HepG2 (cell line): ENCODE results near the gene SCYL1. TPM values are rescaled to one million over a fixed set of nuclear protein-coding genes. Genes with fewer than 3 reads are reported as not detected.

ENCODE experiments used
- CBX2 ChIP-seq, 2 experiments: fragments of 200-600 bp in 1 of 2; sonication (generic); formaldehyde crosslinking in 1 of 2; IDR thresholded peaks; 2 replicates each; pipeline versions ENCODE4 v1.7.0 to v1.8.1; 2018 to 2022; ENCODE audit warnings: low read depth in 2 of 2, low read length in 1 of 2, mild to moderate bottlenecking in 1 of 2, missing genetic modification reagents in 1 of 2
- CENPT ChIP-seq: sonication (generic); formaldehyde crosslinking; IDR thresholded peaks from 2 replicates; pipeline ENCODE4 v1.8.0; 2022; ENCODE audit warnings: low read depth, mild to moderate bottlenecking, moderate library complexity, missing genetic modification reagents
- CERS6 ChIP-seq: sonication (generic); formaldehyde crosslinking; IDR thresholded peaks from 2 replicates; pipeline ENCODE4 v1.5.0; 2020; ENCODE audit warnings: missing genetic modification reagents
- GFI1 ChIP-seq: sonication (generic); formaldehyde crosslinking; IDR thresholded peaks from 2 replicates; pipeline ENCODE4 v1.5.0; 2020; ENCODE audit warnings: missing genetic modification reagents, mild to moderate bottlenecking, borderline replicate concordance
- JUND ChIP-seq: sonication (generic); formaldehyde crosslinking; IDR thresholded peaks from 2 replicates; pipeline ENCODE4 v1.8.0; 2022; ENCODE audit warnings: mild to moderate bottlenecking, missing genetic modification reagents
- KMT2A ChIP-seq: sonication (generic); formaldehyde crosslinking; IDR thresholded peaks from 2 replicates; pipeline ENCODE4 v1.4.0; 2020; ENCODE audit warnings: missing genetic modification reagents
- MTF1 ChIP-seq: sonication (generic); formaldehyde crosslinking; IDR thresholded peaks from 2 replicates; pipeline ENCODE4 v1.5.0; 2020; ENCODE audit warnings: missing genetic modification reagents
- PHB2 ChIP-seq: fragments of 450-650 bp; IDR thresholded peaks from 2 replicates; pipeline ENCODE4 v1.6.1; 2018; ENCODE audit not compliant: partially characterized antibody
- POLR2AphosphoS2 ChIP-seq: IDR thresholded peaks from 2 replicates; pipeline ENCODE4 v1.6.1; 2011; ENCODE audit warnings: low read depth, low read length, improper control_type of control experiment
- POLR2AphosphoS5 ChIP-seq: IDR thresholded peaks from 2 replicates; pipeline ENCODE4 v1.6.1; 2012; ENCODE audit warnings: low read depth, low read length
- RCOR2 ChIP-seq: IDR thresholded peaks from 2 replicates; pipeline ENCODE4 v1.6.1; 2016; ENCODE audit warnings: missing biosample characterization, missing genetic modification reagents
- REPIN1 ChIP-seq: sonication (generic); formaldehyde crosslinking; IDR thresholded peaks from 2 replicates; pipeline ENCODE4 v1.8.0; 2022; ENCODE audit warnings: missing genetic modification reagents, low read depth, mild to moderate bottlenecking, borderline replicate concordance
- RFXANK ChIP-seq: IDR thresholded peaks from 2 replicates; pipeline ENCODE4 v1.6.1; 2016
- SRF ChIP-seq: IDR thresholded peaks from 2 replicates; pipeline ENCODE4 v1.6.1; 2011; ENCODE audit warnings: mild to moderate bottlenecking, low read depth, low read length, moderate library complexity
- ZFP36L2 ChIP-seq: sonication (generic); formaldehyde crosslinking; IDR thresholded peaks from 2 replicates; pipeline ENCODE4 v1.4.0; 2020; ENCODE audit warnings: missing genetic modification reagents
- ZFP82 ChIP-seq: sonication (generic); formaldehyde crosslinking; IDR thresholded peaks from 2 replicates; pipeline ENCODE4 v1.5.1; 2020; ENCODE audit warnings: mild to moderate bottlenecking, missing genetic modification reagents, borderline replicate concordance
- ZFY ChIP-seq: sonication (generic); formaldehyde crosslinking; IDR thresholded peaks from 2 replicates; pipeline ENCODE4 v1.4.0; 2020; ENCODE audit warnings: missing genetic modification reagents
- ZNF10 ChIP-seq: sonication (generic); formaldehyde crosslinking; IDR thresholded peaks from 2 replicates; pipeline ENCODE4 v1.4.0; 2020; ENCODE audit warnings: mild to moderate bottlenecking, low read depth, missing genetic modification reagents, borderline replicate concordance
- ZNF3 ChIP-seq: IDR thresholded peaks from 2 replicates; pipeline ENCODE4 v1.7.0; 2017; ENCODE audit warnings: inconsistent platforms
- ZNF709 ChIP-seq: sonication (generic); formaldehyde crosslinking; IDR thresholded peaks from 2 replicates; pipeline ENCODE4 v1.5.0; 2020; ENCODE audit warnings: mild to moderate bottlenecking, missing genetic modification reagents
- ZNF780A ChIP-seq: sonication (generic); formaldehyde crosslinking; IDR thresholded peaks from 2 replicates; pipeline ENCODE4 v1.8.0; 2022; ENCODE audit warnings: mild to moderate bottlenecking, missing genetic modification reagents, moderate library complexity
- polyA plus RNA-seq, 8 experiments: library from polyadenylated mRNA; depleted of rRNA in 3 of 8; stranded (reverse) in 7 of 8; unstranded in 1 of 8; fragments of >200 nt; fragmentation: Illumina TruSeq in 4 of 8; extraction: Trizol in 4 of 8; gene quantifications; 2 replicates each; pipeline versions ENCODE4 v1.2.1 to v1.2.3, GENCODE V29; 2011 to 2016; ENCODE audit warnings: low read depth in 4 of 8, missing spikeins in 1 of 8, mixed read lengths in 1 of 8; ENCODE audit not compliant: insufficient read depth in 1 of 8
- total RNA-seq, 5 experiments: library from RNA; depleted of rRNA; stranded (reverse); fragments of >200 nt; fragmentation: Illumina TruSeq; extraction: Trizol; gene quantifications; 2 replicates each; pipeline ENCODE4 v1.2.3, GENCODE V29; 2016; ENCODE audit warnings: low read depth in 1 of 5
- TF ChIP-seq, protein P1 (sequence below): sonication (generic); formaldehyde crosslinking; IDR thresholded peaks from 2 replicates; pipeline ENCODE4 v1.4.0; 2020; ENCODE audit warnings: mild to moderate bottlenecking, missing genetic modification reagents, borderline replicate concordance
- TF ChIP-seq, protein P2 (sequence below): sonication (generic); formaldehyde crosslinking; IDR thresholded peaks from 2 replicates; pipeline ENCODE4 v1.4.0; 2020; ENCODE audit warnings: missing genetic modification reagents, borderline replicate concordance
- TF ChIP-seq, protein P3 (sequence below): sonication (generic); formaldehyde crosslinking; IDR thresholded peaks from 2 replicates; pipeline ENCODE4 v1.4.0; 2020; ENCODE audit warnings: missing genetic modification reagents, borderline replicate concordance

SCYL1 gene
- total and polyA plus RNA-seq, 2 of the 13 experiments (the other 11 are each of a cell fraction or from before 2014, with no cell fraction given) = 65.9 to 103 TPM

GRCh38 chr11:65503949-65504673 is 20.8 kb upstream of the SCYL1 start (continued):
- TF ChIP-seq, protein P1, sequence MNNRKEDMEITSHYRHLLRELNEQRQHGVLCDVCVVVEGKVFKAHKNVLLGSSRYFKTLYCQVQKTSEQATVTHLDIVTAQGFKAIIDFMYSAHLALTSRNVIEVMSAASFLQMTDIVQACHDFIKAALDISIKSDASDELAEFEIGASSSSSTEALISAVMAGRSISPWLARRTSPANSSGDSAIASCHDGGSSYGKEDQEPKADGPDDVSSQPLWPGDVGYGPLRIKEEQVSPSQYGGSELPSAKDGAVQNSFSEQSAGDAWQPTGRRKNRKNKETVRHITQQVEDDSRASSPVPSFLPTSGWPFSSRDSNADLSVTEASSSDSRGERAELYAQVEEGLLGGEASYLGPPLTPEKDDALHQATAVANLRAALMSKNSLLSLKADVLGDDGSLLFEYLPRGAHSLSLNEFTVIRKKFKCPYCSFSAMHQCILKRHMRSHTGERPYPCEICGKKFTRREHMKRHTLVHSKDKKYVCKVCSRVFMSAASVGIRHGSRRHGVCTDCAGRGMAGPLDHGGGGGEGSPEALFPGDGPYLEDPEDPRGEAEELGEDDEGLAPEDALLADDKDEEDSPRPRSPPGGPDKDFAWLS (CRISPR knock-in tag) = no peak
- TF ChIP-seq MTF1 (CRISPR knock-in tag) (no peak), ZFY (no peak), PHB2 (no peak), CERS6 (CRISPR knock-in tag) (no peak), ZFP82 (CRISPR knock-in tag) (no peak), SRF (0 out of 2 replicates have a peak, but pooled peaks have one; percentile 24), ZNF3 (CRISPR knock-in tag) (no peak), KMT2A (CRISPR knock-in tag) (no peak), RCOR2 (CRISPR knock-in tag) (no peak), ZFP36L2 (CRISPR knock-in tag) (no peak), ZNF709 (CRISPR knock-in tag) (no peak), CBX2 (IDR thresholded peaks at IDR 0.05; ENCODE audit: low read depth, low read length) (no peak), CBX2 (CRISPR knock-in tag; IDR thresholded peaks at IDR 0.05; ENCODE audit: low read depth) (no peak), RFXANK (CRISPR knock-in tag) (no peak), GFI1 (CRISPR knock-in tag) (no peak), ZNF10 (CRISPR knock-in tag) (no peak), REPIN1 (CRISPR knock-in tag) (no peak), CENPT (CRISPR knock-in tag) (no peak), ZNF780A (no peak), POLR2AphosphoS5 (no peak; the same call in 1 of the 2 replicates), POLR2AphosphoS2 (no peak; the same call in none of the 2 replicates), JUND (CRISPR knock-in tag) (no peak)
- TF ChIP-seq, protein P2, sequence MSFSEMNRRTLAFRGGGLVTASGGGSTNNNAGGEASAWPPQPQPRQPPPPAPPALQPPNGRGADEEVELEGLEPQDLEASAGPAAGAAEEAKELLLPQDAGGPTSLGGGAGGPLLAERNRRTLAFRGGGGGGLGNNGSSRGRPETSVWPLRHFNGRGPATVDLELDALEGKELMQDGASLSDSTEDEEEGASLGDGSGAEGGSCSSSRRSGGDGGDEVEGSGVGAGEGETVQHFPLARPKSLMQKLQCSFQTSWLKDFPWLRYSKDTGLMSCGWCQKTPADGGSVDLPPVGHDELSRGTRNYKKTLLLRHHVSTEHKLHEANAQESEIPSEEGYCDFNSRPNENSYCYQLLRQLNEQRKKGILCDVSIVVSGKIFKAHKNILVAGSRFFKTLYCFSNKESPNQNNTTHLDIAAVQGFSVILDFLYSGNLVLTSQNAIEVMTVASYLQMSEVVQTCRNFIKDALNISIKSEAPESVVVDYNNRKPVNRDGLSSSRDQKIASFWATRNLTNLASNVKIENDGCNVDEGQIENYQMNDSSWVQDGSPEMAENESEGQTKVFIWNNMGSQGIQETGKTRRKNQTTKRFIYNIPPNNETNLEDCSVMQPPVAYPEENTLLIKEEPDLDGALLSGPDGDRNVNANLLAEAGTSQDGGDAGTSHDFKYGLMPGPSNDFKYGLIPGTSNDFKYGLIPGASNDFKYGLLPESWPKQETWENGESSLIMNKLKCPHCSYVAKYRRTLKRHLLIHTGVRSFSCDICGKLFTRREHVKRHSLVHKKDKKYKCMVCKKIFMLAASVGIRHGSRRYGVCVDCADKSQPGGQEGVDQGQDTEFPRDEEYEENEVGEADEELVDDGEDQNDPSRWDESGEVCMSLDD (CRISPR knock-in tag) = no peak
- TF ChIP-seq, protein P3, sequence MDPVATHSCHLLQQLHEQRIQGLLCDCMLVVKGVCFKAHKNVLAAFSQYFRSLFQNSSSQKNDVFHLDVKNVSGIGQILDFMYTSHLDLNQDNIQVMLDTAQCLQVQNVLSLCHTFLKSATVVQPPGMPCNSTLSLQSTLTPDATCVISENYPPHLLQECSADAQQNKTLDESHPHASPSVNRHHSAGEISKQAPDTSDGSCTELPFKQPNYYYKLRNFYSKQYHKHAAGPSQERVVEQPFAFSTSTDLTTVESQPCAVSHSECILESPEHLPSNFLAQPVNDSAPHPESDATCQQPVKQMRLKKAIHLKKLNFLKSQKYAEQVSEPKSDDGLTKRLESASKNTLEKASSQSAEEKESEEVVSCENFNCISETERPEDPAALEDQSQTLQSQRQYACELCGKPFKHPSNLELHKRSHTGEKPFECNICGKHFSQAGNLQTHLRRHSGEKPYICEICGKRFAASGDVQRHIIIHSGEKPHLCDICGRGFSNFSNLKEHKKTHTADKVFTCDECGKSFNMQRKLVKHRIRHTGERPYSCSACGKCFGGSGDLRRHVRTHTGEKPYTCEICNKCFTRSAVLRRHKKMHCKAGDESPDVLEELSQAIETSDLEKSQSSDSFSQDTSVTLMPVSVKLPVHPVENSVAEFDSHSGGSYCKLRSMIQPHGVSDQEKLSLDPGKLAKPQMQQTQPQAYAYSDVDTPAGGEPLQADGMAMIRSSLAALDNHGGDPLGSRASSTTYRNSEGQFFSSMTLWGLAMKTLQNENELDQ (CRISPR knock-in tag) = no peak
